K562 (cell line): ENCODE measurements around the gene HPX. TPM values are rescaled to one million over a fixed set of nuclear protein-coding genes. Genes with fewer than 3 reads are reported as not detected.

Source experiments
- ARID4B ChIP-seq: sonication (generic); formaldehyde crosslinking; IDR thresholded peaks from 2 replicates; pipeline ENCODE4 v1.8.0; 2022; ENCODE audit warnings: mild to moderate bottlenecking, missing genetic modification reagents
- CREBBP ChIP-seq: IDR thresholded peaks from one replicate; pipeline ENCODE4 v1.6.1; 2012; ENCODE audit warnings: low read depth, mild to moderate bottlenecking, control low read depth, inconsistent platforms, low read length
- DNMT1 ChIP-seq: fragments of 450-650 bp; IDR thresholded peaks from 2 replicates; pipeline ENCODE4 v1.6.1; 2016; ENCODE audit warnings: antibody characterized with exemption, mild to moderate bottlenecking
- E4F1 ChIP-seq: fragments of 250-450 bp; sonication (Bioruptor Pico); IDR thresholded peaks from 2 replicates; pipeline ENCODE4 v1.5.0; 2021; ENCODE audit warnings: mild to moderate bottlenecking, borderline replicate concordance
- EHMT2 ChIP-seq: fragments of 450-650 bp; IDR thresholded peaks from 2 replicates; pipeline ENCODE4 v1.6.1; 2018; ENCODE audit warnings: antibody characterized with exemption
- FIP1L1 ChIP-seq: fragments of 200-400 bp; formaldehyde crosslinking; IDR thresholded peaks from 2 replicates; pipeline ENCODE4 v1.6.1; 2018; ENCODE audit warnings: mild to moderate bottlenecking, low read depth, low read length; ENCODE audit not compliant: poor library complexity, severe bottlenecking
- HDAC1 ChIP-seq, 2 experiments: fragments of 450-650 bp; IDR thresholded peaks; 2 replicates each; pipeline ENCODE4 v1.6.1; 2016 to 2017; ENCODE audit warnings: inconsistent platforms in 1 of 2, mild to moderate bottlenecking in 1 of 2, moderate library complexity in 1 of 2
- HDAC6 ChIP-seq: IDR thresholded peaks from 2 replicates; pipeline ENCODE4 v1.6.1; 2012; ENCODE audit warnings: low read depth, mild to moderate bottlenecking, control low read depth, inconsistent platforms, low read length, moderate library complexity
- HINFP ChIP-seq: fragments of 450-650 bp; conservative IDR thresholded peaks from 2 replicates; pipeline ENCODE4 v1.6.1; 2016; ENCODE audit warnings: missing genetic modification characterization, low read depth, mild to moderate bottlenecking, control low read depth, missing compliant biosample characterization
- MAFK ChIP-seq: IDR thresholded peaks from 2 replicates; pipeline ENCODE4 v1.6.1; 2011; ENCODE audit warnings: low read length, improper control_type of control experiment
- NCOA2 ChIP-seq, 2 experiments: fragments of 450-650 bp; IDR thresholded peaks; 2 replicates each; pipeline ENCODE4 v1.6.1; 2018; ENCODE audit warnings: mild to moderate bottlenecking in 2 of 2, moderate library complexity in 1 of 2; ENCODE audit not compliant: partially characterized antibody in 2 of 2
- NONO ChIP-seq, 2 experiments: fragments of 200-400 bp in 1 of 2; fragments of 450-650 bp in 1 of 2; formaldehyde crosslinking in 1 of 2; IDR thresholded peaks; 2 replicates each; pipeline ENCODE4 v1.6.1; 2017; ENCODE audit warnings: low read depth in 2 of 2, mild to moderate bottlenecking in 2 of 2, moderate library complexity in 2 of 2, low read length in 1 of 2
- PCBP1 ChIP-seq: fragments of 200-400 bp; formaldehyde crosslinking; IDR thresholded peaks from 2 replicates; pipeline ENCODE4 v1.6.1; 2018; ENCODE audit warnings: mild to moderate bottlenecking, low read depth, low read length; ENCODE audit not compliant: poor library complexity, severe bottlenecking
- RBBP5 ChIP-seq: fragments of 200-600 bp; sonication (generic); IDR thresholded peaks from 2 replicates; pipeline ENCODE4 v1.6.1; 2012; ENCODE audit warnings: borderline replicate concordance, mild to moderate bottlenecking, low read length, control low read depth, inconsistent platforms; ENCODE audit not compliant: insufficient read depth, poor library complexity, severe bottlenecking
- TGIF2 ChIP-seq: sonication (generic); formaldehyde crosslinking; IDR thresholded peaks from 2 replicates; pipeline ENCODE4 v1.8.1; 2022; ENCODE audit warnings: mild to moderate bottlenecking, missing genetic modification reagents, moderate library complexity
- TSC22D4 ChIP-seq: fragments of 450-650 bp; IDR thresholded peaks from 2 replicates; pipeline ENCODE4 v1.6.1; 2016; ENCODE audit warnings: missing genetic modification characterization, missing biosample characterization, control low read depth
- ZNF23 ChIP-seq: fragments of 250-450 bp; sonication (Bioruptor Pico); IDR thresholded peaks from 2 replicates; pipeline ENCODE4 v1.4.0; 2020; ENCODE audit warnings: mild to moderate bottlenecking
- ZNF764 ChIP-seq: fragments of 250-450 bp; sonication (Bioruptor Pico); IDR thresholded peaks from 2 replicates; pipeline ENCODE4 v1.4.0; 2020; ENCODE audit warnings: low read depth, mild to moderate bottlenecking, moderate library complexity
- polyA plus RNA-seq, 8 experiments: library from polyadenylated mRNA; depleted of rRNA in 4 of 8; stranded (reverse) in 5 of 8; unstranded in 3 of 8; fragments of >200 nt; fragmentation: Nextera tagmentation in 2 of 8; fragmentation: Illumina TruSeq in 1 of 8; extraction: Ambion mirVana in 2 of 8; extraction: Trizol in 1 of 8; gene quantifications; 2 replicates each; pipeline versions ENCODE4 v1.2.1 to v1.2.3, GENCODE V29; 2011 to 2014; ENCODE audit warnings: inconsistent platforms in 1 of 8, missing spikeins in 1 of 8
- total RNA-seq, 7 experiments: library from RNA; depleted of rRNA in 6 of 7; stranded (reverse); fragments of >200 nt in 6 of 7; fragmentation: Illumina TruSeq in 2 of 7; extraction: Trizol in 2 of 7; gene quantifications; 2 replicates each; pipeline versions ENCODE4 v1.2.1 to v1.2.3, GENCODE V29; 2011 to 2021; ENCODE audit warnings: low replicate concordance in 1 of 7

Gene HPX
- total and polyA plus RNA-seq, 9 of the 15 experiments (the other 6 are each of a cell fraction or from before 2014, with no cell fraction given), result 0.12 to 1.2 (median 0.49) TPM; not detected in 1

DNA sequence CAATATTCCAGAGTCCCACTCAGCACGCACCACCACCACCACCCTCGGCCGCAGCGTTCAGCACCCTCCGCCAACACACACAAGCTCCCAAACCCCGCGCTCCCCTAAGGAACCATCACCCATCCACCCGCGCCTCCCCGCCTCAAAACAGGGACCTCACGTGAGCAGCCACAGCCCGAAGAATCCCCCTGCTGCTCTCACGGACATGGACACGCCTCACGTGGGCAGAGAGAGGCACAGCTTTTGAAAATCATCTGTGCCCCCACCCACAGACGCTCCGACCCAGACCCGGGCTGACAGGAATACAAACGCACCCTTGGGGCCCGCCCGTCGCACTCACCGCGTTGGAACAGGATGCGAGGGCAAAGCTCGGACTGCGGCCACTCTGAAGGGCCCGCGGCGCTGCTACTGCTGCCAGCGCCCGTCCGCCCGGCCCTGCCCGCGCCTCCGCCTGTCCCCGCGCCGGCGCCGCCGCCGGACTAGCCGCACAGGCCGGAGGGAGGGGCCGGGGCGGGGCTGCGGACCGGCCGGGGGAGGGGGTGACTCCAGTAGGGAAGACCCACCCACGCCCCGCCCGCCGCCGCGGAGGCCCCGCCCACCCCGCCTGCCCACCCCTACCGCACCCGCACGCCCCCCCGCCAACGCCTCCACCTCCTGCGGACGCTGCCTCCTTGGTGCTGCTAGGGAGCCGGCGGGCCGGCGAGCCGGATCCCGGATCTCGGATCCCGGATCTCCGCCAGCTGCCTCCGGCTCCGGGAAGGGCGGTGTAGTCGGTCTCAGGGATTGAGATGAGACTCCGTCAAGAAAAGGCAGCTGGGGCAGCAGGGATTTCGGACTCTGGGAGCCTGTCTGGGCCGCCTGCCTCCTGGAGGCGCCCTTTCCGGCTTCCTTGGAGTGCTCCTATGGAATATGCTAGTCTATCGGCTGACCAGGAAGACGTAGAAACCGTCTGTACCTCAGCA lies 32.9 kb upstream of the HPX start, which contains the start of gene TRIM3 (continued):
- TF ChIP-seq HINFP (tag), result peak; percentile 77
- TF ChIP-seq RBBP5, result peak; percentile 31
- 0 out of 2 replicates have a peak, but pooled peaks have one; percentile 30 for TF ChIP-seq DNMT1
- TF ChIP-seq CREBBP, result no peak
- 0 out of 2 replicates have a peak, but pooled peaks have one; percentile 64 for TF ChIP-seq E4F1 (CRISPR knock-in tag)
- no peak for TF ChIP-seq TGIF2 (CRISPR knock-in tag)
- TF ChIP-seq HDAC1 (IDR thresholded peaks at IDR 0.05), result peak in 1 of 2 experiments; percentile 36; a peak in 1 of 4 replicates
- TF ChIP-seq ZNF764, result no peak
- TF ChIP-seq NCOA2 (IDR thresholded peaks at IDR 0.05; ENCODE audit: partially characterized antibody in 2 of 2), result no peak
- no peak for TF ChIP-seq MAFK
- no peak for TF ChIP-seq FIP1L1
- TF ChIP-seq TSC22D4 (tag), result no peak
- TF ChIP-seq EHMT2, result no peak
- peak in 1 of 2 experiments; percentile 50; a peak in 1 of 4 replicates for TF ChIP-seq NONO (IDR thresholded peaks at IDR 0.05; ENCODE audit: low read depth in 2 of 2, low read length in 1 of 2)
- TF ChIP-seq ARID4B (CRISPR knock-in tag), result no peak
- no peak for TF ChIP-seq ZNF23 (CRISPR knock-in tag)
- TF ChIP-seq HDAC6, result no peak
- no peak for TF ChIP-seq PCBP1
